HepG2 (cell line): Measurements from ENCODE around the gene ACTL6A. TPM values are rescaled to one million over a fixed set of nuclear protein-coding genes. Genes with fewer than 3 reads are reported as not detected.

Experiments
- ASH2L ChIP-seq: fragments of 300-600, 200-600 bp; sonication (generic); IDR thresholded peaks from 2 replicates; pipeline ENCODE4 v1.7.0; 2017; ENCODE audit warnings: low read depth, mild to moderate bottlenecking, moderate library complexity, mixed read lengths, low read length; ENCODE audit not compliant: insufficient read length
- FOXP4 ChIP-seq: sonication (generic); formaldehyde crosslinking; IDR thresholded peaks from 2 replicates; pipeline ENCODE4 v1.4.0; 2020; ENCODE audit warnings: missing genetic modification reagents
- GZF1 ChIP-seq: sonication (generic); formaldehyde crosslinking; IDR thresholded peaks from 2 replicates; pipeline ENCODE4 v1.5.1; 2020; ENCODE audit warnings: mild to moderate bottlenecking, missing genetic modification reagents
- HNF4A ChIP-seq: sonication (generic); formaldehyde crosslinking; IDR thresholded peaks from 2 replicates; pipeline ENCODE4 v1.4.0; 2020; ENCODE audit warnings: missing genetic modification reagents
- MTA1 ChIP-seq: sonication (generic); formaldehyde crosslinking; IDR thresholded peaks from 2 replicates; pipeline ENCODE4 v1.4.0; 2020; ENCODE audit warnings: missing genetic modification reagents, mild to moderate bottlenecking, borderline replicate concordance
- NFE2L1 ChIP-seq: sonication (generic); formaldehyde crosslinking; IDR thresholded peaks from 2 replicates; pipeline ENCODE4 v1.4.0; 2020; ENCODE audit warnings: missing genetic modification reagents, mild to moderate bottlenecking, borderline replicate concordance
- NR2C2 ChIP-seq: sonication (generic); formaldehyde crosslinking; IDR thresholded peaks from 2 replicates; pipeline ENCODE4 v1.4.0; 2020; ENCODE audit warnings: missing genetic modification reagents, mild to moderate bottlenecking, moderate library complexity, borderline replicate concordance
- SPEN ChIP-seq: sonication (generic); formaldehyde crosslinking; IDR thresholded peaks from 2 replicates; pipeline ENCODE4 v1.5.1; 2020; ENCODE audit warnings: low read depth, mild to moderate bottlenecking, missing genetic modification reagents
- SRF ChIP-seq: IDR thresholded peaks from 2 replicates; pipeline ENCODE4 v1.6.1; 2011; ENCODE audit warnings: mild to moderate bottlenecking, low read depth, low read length, moderate library complexity
- SRSF1 ChIP-seq: fragments of 200-400 bp; formaldehyde crosslinking; optimal IDR thresholded peaks from 2 replicates; pipeline ENCODE3; 2017; ENCODE audit warnings: mild to moderate bottlenecking, low read depth, low read length, moderate library complexity
- TGIF2 ChIP-seq: IDR thresholded peaks from 2 replicates; pipeline ENCODE4 v1.6.1; 2016; ENCODE audit warnings: control low read depth, missing compliant biosample characterization
- YY1 ChIP-seq: IDR thresholded peaks from 2 replicates; pipeline ENCODE4 v1.6.1; 2011; ENCODE audit warnings: low read length, low read depth, moderate library complexity, mild to moderate bottlenecking; ENCODE audit not compliant: insufficient read depth, insufficient replicate concordance
- ZBTB33 ChIP-seq: sonication (generic); formaldehyde crosslinking; IDR thresholded peaks from 2 replicates; pipeline ENCODE4 v1.4.0; 2020; ENCODE audit warnings: missing genetic modification reagents
- ZMYM2 ChIP-seq: sonication (generic); formaldehyde crosslinking; IDR thresholded peaks from 2 replicates; pipeline ENCODE4 v1.8.0; 2022; ENCODE audit warnings: mild to moderate bottlenecking, missing genetic modification reagents
- ZNF275 ChIP-seq: sonication (generic); formaldehyde crosslinking; IDR thresholded peaks from 2 replicates; pipeline ENCODE4 v1.8.0; 2022; ENCODE audit warnings: missing genetic modification reagents, mild to moderate bottlenecking, inconsistent platforms, borderline replicate concordance
- ZNF282 ChIP-seq: fragments of 450-650 bp; IDR thresholded peaks from 2 replicates; pipeline ENCODE4 v1.6.1; 2018; ENCODE audit not compliant: partially characterized antibody
- ZNF296 ChIP-seq: sonication (generic); formaldehyde crosslinking; conservative IDR thresholded peaks from 2 replicates; pipeline ENCODE4 v1.5.0; 2020; ENCODE audit warnings: mild to moderate bottlenecking, missing genetic modification reagents
- ZNF343 ChIP-seq: sonication (generic); formaldehyde crosslinking; IDR thresholded peaks from 2 replicates; pipeline ENCODE4 v1.4.0; 2020; ENCODE audit warnings: mild to moderate bottlenecking, missing genetic modification reagents
- ZNF354B ChIP-seq: sonication (generic); formaldehyde crosslinking; IDR thresholded peaks from 2 replicates; pipeline ENCODE4 v1.8.0; 2022; ENCODE audit warnings: mild to moderate bottlenecking, missing genetic modification reagents
- ZNF616 ChIP-seq: sonication (generic); formaldehyde crosslinking; IDR thresholded peaks from 2 replicates; pipeline ENCODE4 v1.5.0; 2020; ENCODE audit warnings: low read depth, mild to moderate bottlenecking, missing genetic modification reagents
- ZNF703 ChIP-seq: sonication (generic); formaldehyde crosslinking; IDR thresholded peaks from 2 replicates; pipeline ENCODE4 v1.5.1; 2020; ENCODE audit warnings: missing genetic modification reagents, mild to moderate bottlenecking, moderate library complexity, borderline replicate concordance
- ZNF713 ChIP-seq: sonication (generic); formaldehyde crosslinking; IDR thresholded peaks from 2 replicates; pipeline ENCODE4 v1.4.0; 2020; ENCODE audit warnings: mild to moderate bottlenecking, missing genetic modification reagents
- ZNF790 ChIP-seq: sonication (generic); formaldehyde crosslinking; IDR thresholded peaks from 2 replicates; pipeline ENCODE4 v1.8.0; 2022; ENCODE audit warnings: missing genetic modification reagents, mild to moderate bottlenecking, borderline replicate concordance
- polyA plus RNA-seq, 8 experiments: library from polyadenylated mRNA; depleted of rRNA in 3 of 8; stranded (reverse) in 7 of 8; unstranded in 1 of 8; fragments of >200 nt; fragmentation: Illumina TruSeq in 4 of 8; extraction: Trizol in 4 of 8; gene quantifications; 2 replicates each; pipeline versions ENCODE4 v1.2.1 to v1.2.3, GENCODE V29; 2011 to 2016; ENCODE audit warnings: low read depth in 4 of 8, missing spikeins in 1 of 8, mixed read lengths in 1 of 8; ENCODE audit not compliant: insufficient read depth in 1 of 8
- total RNA-seq, 5 experiments: library from RNA; depleted of rRNA; stranded (reverse); fragments of >200 nt; fragmentation: Illumina TruSeq; extraction: Trizol; gene quantifications; 2 replicates each; pipeline ENCODE4 v1.2.3, GENCODE V29; 2016; ENCODE audit warnings: low read depth in 1 of 5

ACTL6A gene
- total and polyA plus RNA-seq, 2 of the 13 experiments (the other 11 are each of a cell fraction or from before 2014, with no cell fraction given) = 58.1 to 84.1 TPM

GRCh38 chr3:179604321-179605078, 41.8 kb downstream of the ACTL6A start, which contains the start of the genes MRPL47 and NDUFB5 (continued):
- TF ChIP-seq ZNF703 (CRISPR knock-in tag) = no peak
- no peak for TF ChIP-seq NFE2L1
- no peak for TF ChIP-seq HNF4A
- TF ChIP-seq ZNF713 (CRISPR knock-in tag) = no peak
- TF ChIP-seq ZNF296 = no peak
- TF ChIP-seq SRF = no peak
- TF ChIP-seq ASH2L = peak; percentile 97
- TF ChIP-seq FOXP4 (CRISPR knock-in tag) = no peak; the same call in 1 of the 2 replicates
- no peak for TF ChIP-seq ZNF282
- TF ChIP-seq TGIF2 = no peak
- TF ChIP-seq SPEN (CRISPR knock-in tag) = peak; percentile 92
- TF ChIP-seq ZNF790 (CRISPR knock-in tag) = no peak
- TF ChIP-seq ZBTB33 = no peak
- no peak for TF ChIP-seq ZNF343 (CRISPR knock-in tag)
- TF ChIP-seq YY1 = peak; percentile 100
- no peak; the same call in 1 of the 2 replicates for TF ChIP-seq MTA1 (CRISPR knock-in tag)
- 0 out of 2 replicates have a peak, but pooled peaks have one; percentile 45 for TF ChIP-seq ZMYM2
- TF ChIP-seq ZNF275 = peak; percentile 41; the same call in 1 of the 2 replicates
- no peak for TF ChIP-seq ZNF354B (CRISPR knock-in tag)
- peak; percentile 74; the same call in 1 of the 2 replicates for TF ChIP-seq NR2C2 (CRISPR knock-in tag)
- TF ChIP-seq ZNF616 (CRISPR knock-in tag) = 0 out of 2 replicates have a peak, but pooled peaks have one; percentile 45
- TF ChIP-seq SRSF1 = peak; percentile 93
- TF ChIP-seq GZF1 (CRISPR knock-in tag) = no peak; the same call in 1 of the 2 replicates
